GM23338 (cell line): ENCODE measurements around the gene SARS1. TPM values are rescaled to one million over a fixed set of nuclear protein-coding genes. Genes with fewer than 3 reads are reported as not detected.

Source experiments
- ATAC-seq: fragments of 200-7000 bp; cut with Tn5 transposase; 3 replicates; pipeline ENCODE4 v1.9.1; 2020
- DNase-seq: peaks from one replicate; pipeline ENCODE4 v3.0.0-alpha.2; 2015; ENCODE audit warnings: low spot score
- H2AFZ ChIP-seq: fragments of 200-600 bp; sonication (generic); 2 replicates; pipeline ENCODE4 v1.8.0; 2016; ENCODE audit warnings: antibody characterized with exemption, mild to moderate bottlenecking, moderate library complexity
- H3F3A ChIP-seq: fragments of 200-600 bp; sonication (generic); replicated peaks from 2 replicates; pipeline ENCODE4 v1.8.0; 2017; ENCODE audit warnings: antibody characterized with exemption, mixed run types, low read depth
- H3K27ac ChIP-seq: fragments of 200-600 bp; sonication (generic); 2 replicates; pipeline ENCODE4 v1.6.1; 2016; ENCODE audit warnings: low read depth
- H3K27me3 ChIP-seq: fragments of 200-600 bp; sonication (generic); 2 replicates; pipeline ENCODE4 v1.8.0; 2016; ENCODE audit warnings: mild to moderate bottlenecking, mixed run types, moderate library complexity; ENCODE audit not compliant: insufficient read depth
- H3K36me3 ChIP-seq: fragments of 200-600 bp; sonication (generic); 2 replicates; pipeline ENCODE4 v1.8.0; 2016; ENCODE audit warnings: mild to moderate bottlenecking; ENCODE audit not compliant: insufficient read depth
- H3K4me1 ChIP-seq: fragments of 200-600 bp; sonication (generic); 2 replicates; pipeline ENCODE4 v1.8.0; 2016; ENCODE audit warnings: mild to moderate bottlenecking, moderate library complexity; ENCODE audit not compliant: insufficient read depth
- H3K4me2 ChIP-seq: fragments of 200-600 bp; sonication (generic); 2 replicates; pipeline ENCODE4 v1.7.1; 2017; ENCODE audit warnings: mixed run types
- H3K4me3 ChIP-seq: fragments of 200-600 bp; sonication (generic); 2 replicates; pipeline ENCODE4 v1.6.1; 2016; ENCODE audit warnings: mixed run types
- H3K79me2 ChIP-seq: fragments of 200-600 bp; sonication (generic); replicated peaks from 2 replicates; pipeline ENCODE4 v1.8.0; 2017; ENCODE audit warnings: mild to moderate bottlenecking; ENCODE audit not compliant: insufficient read depth
- H3K9me2 ChIP-seq: fragments of 200-600 bp; sonication (generic); 2 replicates; pipeline ENCODE4 v1.8.0; 2017; ENCODE audit not compliant: insufficient read depth
- H4K20me1 ChIP-seq: fragments of 200-600 bp; sonication (generic); replicated peaks from 2 replicates; pipeline ENCODE4 v1.8.0; 2017; ENCODE audit warnings: mild to moderate bottlenecking; ENCODE audit not compliant: insufficient read depth
- H3K27ac Mint-ChIP-seq: 2 replicates; pipeline ENCODE4 v1.8.0; 2020; ENCODE audit warnings: inconsistent platforms, mild to moderate bottlenecking, moderate library complexity, mixed read lengths
- H3K27me3 Mint-ChIP-seq: 3 replicates; pipeline ENCODE4 v1.8.0; 2022; ENCODE audit warnings: low read depth, mild to moderate bottlenecking, moderate library complexity, mixed read lengths, inconsistent platforms; ENCODE audit not compliant: insufficient read depth, poor library complexity
- H3K36me3 Mint-ChIP-seq: 3 replicates; pipeline ENCODE4 v1.8.0; 2021; ENCODE audit warnings: low read depth, mild to moderate bottlenecking, inconsistent platforms, moderate library complexity, mixed read lengths
- H3K4me1 Mint-ChIP-seq: 3 replicates; pipeline ENCODE4 v1.8.0; 2020; ENCODE audit warnings: mild to moderate bottlenecking, inconsistent platforms, mixed read lengths
- H3K4me3 Mint-ChIP-seq: 3 replicates; pipeline ENCODE4 v1.8.0; 2021; ENCODE audit warnings: moderate library complexity, mild to moderate bottlenecking, inconsistent platforms, mixed read lengths
- H3K9me3 Mint-ChIP-seq: 3 replicates; pipeline ENCODE4 v1.8.0; 2020; ENCODE audit warnings: moderate library complexity, mild to moderate bottlenecking, inconsistent platforms, mixed read lengths
- CREB1 ChIP-seq: fragments of 250-450 bp; sonication (Bioruptor Pico); IDR thresholded peaks from 2 replicates; pipeline ENCODE4 v1.5.0; 2020; ENCODE audit warnings: low read depth, mild to moderate bottlenecking, moderate library complexity
- ETS1 ChIP-seq: IDR thresholded peaks from 2 replicates; pipeline ENCODE4 v1.6.1; 2016; ENCODE audit warnings: antibody characterized with exemption
- EZH2 ChIP-seq: fragments of 200-600 bp; sonication (generic); IDR thresholded peaks from one replicate; pipeline ENCODE4 v1.8.0; 2017; ENCODE audit warnings: antibody characterized with exemption, mild to moderate bottlenecking, low read depth; ENCODE audit not compliant: unreplicated experiment
- EZH2phosphoT487 ChIP-seq: fragments of 200-600 bp; sonication (generic); IDR thresholded peaks from one replicate; pipeline ENCODE4 v1.8.1; 2018; ENCODE audit warnings: antibody characterized with exemption; ENCODE audit not compliant: unreplicated experiment
- JUNB ChIP-seq: IDR thresholded peaks from one replicate; pipeline ENCODE4 v1.6.1; 2016; ENCODE audit warnings: antibody characterized with exemption; ENCODE audit not compliant: unreplicated experiment
- NANOG ChIP-seq: IDR thresholded peaks from 2 replicates; pipeline ENCODE4 v1.6.1; 2016; ENCODE audit warnings: antibody characterized with exemption, borderline replicate concordance
- POLR2AphosphoS5 ChIP-seq: IDR thresholded peaks from 2 replicates; pipeline ENCODE4 v1.6.1; 2016; ENCODE audit warnings: antibody characterized with exemption, low read depth
- STAT1 ChIP-seq: IDR thresholded peaks from one replicate; pipeline ENCODE4 v1.6.1; 2016; ENCODE audit warnings: antibody characterized with exemption; ENCODE audit not compliant: unreplicated experiment
- ZNF114 ChIP-seq: fragments of 250-450 bp; sonication (Bioruptor Pico); IDR thresholded peaks from 2 replicates; pipeline ENCODE4 v1.5.0; 2020; ENCODE audit warnings: mild to moderate bottlenecking, moderate library complexity
- ZNF331 ChIP-seq: fragments of 250-450 bp; sonication (Bioruptor Pico); IDR thresholded peaks from 2 replicates; pipeline ENCODE4 v1.5.0; 2020; ENCODE audit warnings: low read depth, mild to moderate bottlenecking, moderate library complexity
- polyA plus RNA-seq: library from polyadenylated mRNA; unstranded; fragments of >200 nt; fragmentation: Nextera tagmentation; extraction: Ambion mirVana; gene quantifications from 2 replicates; pipeline ENCODE4 v1.2.1, GENCODE V29; 2016
- total RNA-seq: library from RNA; depleted of rRNA; stranded (reverse); fragments of >200 nt; shearing (Covaris generic); gene quantifications from 2 replicates; pipeline ENCODE4 v1.2.3, GENCODE V29; 2014
- TF ChIP-seq, protein P1 (sequence below), 2 experiments: fragments of 200-600 bp in 1 of 2; sonication (generic) in 1 of 2; conservative IDR thresholded peaks; 2 replicates each; pipeline versions ENCODE4 v1.5.1 to v1.6.1; 2016 to 2017; ENCODE audit warnings: antibody characterized with exemption in 2 of 2, low read depth in 2 of 2, mild to moderate bottlenecking in 2 of 2, moderate library complexity in 1 of 2
- TF ChIP-seq, protein P2 (sequence below): fragments of 250-450 bp; sonication (Bioruptor Pico); IDR thresholded peaks from 2 replicates; pipeline ENCODE4 v1.5.0; 2020; ENCODE audit warnings: mild to moderate bottlenecking, moderate library complexity
- TF ChIP-seq, protein P3 (sequence below): IDR thresholded peaks from one replicate; pipeline ENCODE4 v1.6.1; 2018; ENCODE audit warnings: antibody characterized with exemption; ENCODE audit not compliant: unreplicated experiment

SARS1 gene
- total and polyA plus RNA-seq, 2 experiments from 2014 or later, result 141 to 166 TPM

GRCh38 chr1:109183058-109183738, 30.5 kb upstream of the SARS1 start:
- no peaks in the 10 kb centered on the region for H3K79me2 ChIP-seq
- peaks cover 7% of the 10 kb centered on the region; the same call in 2 of the 3 replicates for H3K9me3 Mint-ChIP-seq
- peaks cover 14% of the 10 kb centered on the region for H3K4me1 Mint-ChIP-seq
- no peak for DNase-seq
- H3K4me1 ChIP-seq, result no peaks in the 10 kb centered on the region
- no peak overlapping the region for H3K27ac ChIP-seq
- H4K20me1 ChIP-seq, result no peaks in the 10 kb centered on the region
- no peak overlapping the region for H2AFZ ChIP-seq
- no peaks in the 10 kb centered on the region for H3K36me3 Mint-ChIP-seq
- H3K9me2 ChIP-seq, result no peaks in the 10 kb centered on the region
- no peaks in the 10 kb centered on the region for H3F3A ChIP-seq
- TF ChIP-seq EZH2 (no peak), ZNF114 (CRISPR knock-in tag) (no peak), NANOG (no peak), ETS1 (no peak), ZNF331 (CRISPR knock-in tag) (no peak), STAT1 (no peak), POLR2AphosphoS5 (no peak), EZH2phosphoT487 (no peak), CREB1 (CRISPR knock-in tag) (no peak), JUNB (no peak)
- TF ChIP-seq, protein P1, sequence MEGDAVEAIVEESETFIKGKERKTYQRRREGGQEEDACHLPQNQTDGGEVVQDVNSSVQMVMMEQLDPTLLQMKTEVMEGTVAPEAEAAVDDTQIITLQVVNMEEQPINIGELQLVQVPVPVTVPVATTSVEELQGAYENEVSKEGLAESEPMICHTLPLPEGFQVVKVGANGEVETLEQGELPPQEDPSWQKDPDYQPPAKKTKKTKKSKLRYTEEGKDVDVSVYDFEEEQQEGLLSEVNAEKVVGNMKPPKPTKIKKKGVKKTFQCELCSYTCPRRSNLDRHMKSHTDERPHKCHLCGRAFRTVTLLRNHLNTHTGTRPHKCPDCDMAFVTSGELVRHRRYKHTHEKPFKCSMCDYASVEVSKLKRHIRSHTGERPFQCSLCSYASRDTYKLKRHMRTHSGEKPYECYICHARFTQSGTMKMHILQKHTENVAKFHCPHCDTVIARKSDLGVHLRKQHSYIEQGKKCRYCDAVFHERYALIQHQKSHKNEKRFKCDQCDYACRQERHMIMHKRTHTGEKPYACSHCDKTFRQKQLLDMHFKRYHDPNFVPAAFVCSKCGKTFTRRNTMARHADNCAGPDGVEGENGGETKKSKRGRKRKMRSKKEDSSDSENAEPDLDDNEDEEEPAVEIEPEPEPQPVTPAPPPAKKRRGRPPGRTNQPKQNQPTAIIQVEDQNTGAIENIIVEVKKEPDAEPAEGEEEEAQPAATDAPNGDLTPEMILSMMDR (conservative IDR thresholded peaks at IDR 0.05; ENCODE audit: low read depth in 2 of 2), result no peak
- TF ChIP-seq, protein P2, sequence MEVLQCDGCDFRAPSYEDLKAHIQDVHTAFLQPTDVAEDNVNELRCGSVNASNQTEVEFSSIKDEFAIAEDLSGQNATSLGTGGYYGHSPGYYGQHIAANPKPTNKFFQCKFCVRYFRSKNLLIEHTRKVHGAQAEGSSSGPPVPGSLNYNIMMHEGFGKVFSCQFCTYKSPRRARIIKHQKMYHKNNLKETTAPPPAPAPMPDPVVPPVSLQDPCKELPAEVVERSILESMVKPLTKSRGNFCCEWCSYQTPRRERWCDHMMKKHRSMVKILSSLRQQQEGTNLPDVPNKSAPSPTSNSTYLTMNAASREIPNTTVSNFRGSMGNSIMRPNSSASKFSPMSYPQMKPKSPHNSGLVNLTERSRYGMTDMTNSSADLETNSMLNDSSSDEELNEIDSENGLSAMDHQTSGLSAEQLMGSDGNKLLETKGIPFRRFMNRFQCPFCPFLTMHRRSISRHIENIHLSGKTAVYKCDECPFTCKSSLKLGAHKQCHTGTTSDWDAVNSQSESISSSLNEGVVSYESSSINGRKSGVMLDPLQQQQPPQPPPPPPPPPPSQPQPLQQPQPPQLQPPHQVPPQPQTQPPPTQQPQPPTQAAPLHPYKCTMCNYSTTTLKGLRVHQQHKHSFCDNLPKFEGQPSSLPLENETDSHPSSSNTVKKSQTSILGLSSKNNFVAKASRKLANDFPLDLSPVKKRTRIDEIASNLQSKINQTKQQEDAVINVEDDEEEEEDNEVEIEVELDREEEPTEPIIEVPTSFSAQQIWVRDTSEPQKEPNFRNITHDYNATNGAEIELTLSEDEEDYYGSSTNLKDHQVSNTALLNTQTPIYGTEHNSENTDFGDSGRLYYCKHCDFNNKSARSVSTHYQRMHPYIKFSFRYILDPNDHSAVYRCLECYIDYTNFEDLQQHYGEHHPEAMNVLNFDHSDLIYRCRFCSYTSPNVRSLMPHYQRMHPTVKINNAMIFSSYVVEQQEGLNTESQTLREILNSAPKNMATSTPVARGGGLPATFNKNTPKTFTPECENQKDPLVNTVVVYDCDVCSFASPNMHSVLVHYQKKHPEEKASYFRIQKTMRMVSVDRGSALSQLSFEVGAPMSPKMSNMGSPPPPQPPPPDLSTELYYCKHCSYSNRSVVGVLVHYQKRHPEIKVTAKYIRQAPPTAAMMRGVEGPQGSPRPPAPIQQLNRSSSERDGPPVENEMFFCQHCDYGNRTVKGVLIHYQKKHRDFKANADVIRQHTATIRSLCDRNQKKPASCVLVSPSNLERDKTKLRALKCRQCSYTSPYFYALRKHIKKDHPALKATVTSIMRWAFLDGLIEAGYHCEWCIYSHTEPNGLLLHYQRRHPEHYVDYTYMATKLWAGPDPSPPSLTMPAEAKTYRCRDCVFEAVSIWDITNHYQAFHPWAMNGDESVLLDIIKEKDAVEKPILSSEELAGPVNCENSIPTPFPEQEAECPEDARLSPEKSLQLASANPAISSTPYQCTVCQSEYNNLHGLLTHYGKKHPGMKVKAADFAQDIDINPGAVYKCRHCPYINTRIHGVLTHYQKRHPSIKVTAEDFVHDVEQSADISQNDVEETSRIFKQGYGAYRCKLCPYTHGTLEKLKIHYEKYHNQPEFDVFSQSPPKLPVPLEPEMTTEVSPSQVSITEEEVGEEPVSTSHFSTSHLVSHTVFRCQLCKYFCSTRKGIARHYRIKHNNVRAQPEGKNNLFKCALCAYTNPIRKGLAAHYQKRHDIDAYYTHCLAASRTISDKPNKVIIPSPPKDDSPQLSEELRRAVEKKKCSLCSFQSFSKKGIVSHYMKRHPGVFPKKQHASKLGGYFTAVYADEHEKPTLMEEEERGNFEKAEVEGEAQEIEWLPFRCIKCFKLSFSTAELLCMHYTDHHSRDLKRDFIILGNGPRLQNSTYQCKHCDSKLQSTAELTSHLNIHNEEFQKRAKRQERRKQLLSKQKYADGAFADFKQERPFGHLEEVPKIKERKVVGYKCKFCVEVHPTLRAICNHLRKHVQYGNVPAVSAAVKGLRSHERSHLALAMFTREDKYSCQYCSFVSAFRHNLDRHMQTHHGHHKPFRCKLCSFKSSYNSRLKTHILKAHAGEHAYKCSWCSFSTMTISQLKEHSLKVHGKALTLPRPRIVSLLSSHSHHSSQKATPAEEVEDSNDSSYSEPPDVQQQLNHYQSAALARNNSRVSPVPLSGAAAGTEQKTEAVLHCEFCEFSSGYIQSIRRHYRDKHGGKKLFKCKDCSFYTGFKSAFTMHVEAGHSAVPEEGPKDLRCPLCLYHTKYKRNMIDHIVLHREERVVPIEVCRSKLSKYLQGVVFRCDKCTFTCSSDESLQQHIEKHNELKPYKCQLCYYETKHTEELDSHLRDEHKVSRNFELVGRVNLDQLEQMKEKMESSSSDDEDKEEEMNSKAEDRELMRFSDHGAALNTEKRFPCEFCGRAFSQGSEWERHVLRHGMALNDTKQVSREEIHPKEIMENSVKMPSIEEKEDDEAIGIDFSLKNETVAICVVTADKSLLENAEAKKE (CRISPR knock-in tag), result no peak
- TF ChIP-seq, protein P3, sequence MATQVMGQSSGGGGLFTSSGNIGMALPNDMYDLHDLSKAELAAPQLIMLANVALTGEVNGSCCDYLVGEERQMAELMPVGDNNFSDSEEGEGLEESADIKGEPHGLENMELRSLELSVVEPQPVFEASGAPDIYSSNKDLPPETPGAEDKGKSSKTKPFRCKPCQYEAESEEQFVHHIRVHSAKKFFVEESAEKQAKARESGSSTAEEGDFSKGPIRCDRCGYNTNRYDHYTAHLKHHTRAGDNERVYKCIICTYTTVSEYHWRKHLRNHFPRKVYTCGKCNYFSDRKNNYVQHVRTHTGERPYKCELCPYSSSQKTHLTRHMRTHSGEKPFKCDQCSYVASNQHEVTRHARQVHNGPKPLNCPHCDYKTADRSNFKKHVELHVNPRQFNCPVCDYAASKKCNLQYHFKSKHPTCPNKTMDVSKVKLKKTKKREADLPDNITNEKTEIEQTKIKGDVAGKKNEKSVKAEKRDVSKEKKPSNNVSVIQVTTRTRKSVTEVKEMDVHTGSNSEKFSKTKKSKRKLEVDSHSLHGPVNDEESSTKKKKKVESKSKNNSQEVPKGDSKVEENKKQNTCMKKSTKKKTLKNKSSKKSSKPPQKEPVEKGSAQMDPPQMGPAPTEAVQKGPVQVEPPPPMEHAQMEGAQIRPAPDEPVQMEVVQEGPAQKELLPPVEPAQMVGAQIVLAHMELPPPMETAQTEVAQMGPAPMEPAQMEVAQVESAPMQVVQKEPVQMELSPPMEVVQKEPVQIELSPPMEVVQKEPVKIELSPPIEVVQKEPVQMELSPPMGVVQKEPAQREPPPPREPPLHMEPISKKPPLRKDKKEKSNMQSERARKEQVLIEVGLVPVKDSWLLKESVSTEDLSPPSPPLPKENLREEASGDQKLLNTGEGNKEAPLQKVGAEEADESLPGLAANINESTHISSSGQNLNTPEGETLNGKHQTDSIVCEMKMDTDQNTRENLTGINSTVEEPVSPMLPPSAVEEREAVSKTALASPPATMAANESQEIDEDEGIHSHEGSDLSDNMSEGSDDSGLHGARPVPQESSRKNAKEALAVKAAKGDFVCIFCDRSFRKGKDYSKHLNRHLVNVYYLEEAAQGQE, result no peak
- H3K4me3 Mint-ChIP-seq, result no peak overlapping the region
- H3K27me3 ChIP-seq, result no peaks in the 10 kb centered on the region
- no peaks in the 10 kb centered on the region for H3K36me3 ChIP-seq
- H3K4me3 ChIP-seq, result no peak overlapping the region
- H3K27ac Mint-ChIP-seq, result no peak overlapping the region
- H3K4me2 ChIP-seq, result no peak overlapping the region
- H3K27me3 Mint-ChIP-seq, result peaks cover 2% of the 10 kb centered on the region
- no peak for ATAC-seq
